ENCODE results near the gene CEBPA.

GRCh38 chr19:33290082-33290815 is 12.1 kb downstream of the CEBPA start:
- TF ChIP-seq CTCF (IDR thresholded peaks at IDR 0.05) (no peak), POLR2AphosphoS5 (IDR thresholded peaks at IDR 0.05) (no peak)

All from suprapubic skin (tissue), 3 donors.